CD4-positive, alpha-beta T cell (primary cell): Measurements from ENCODE around the gene GRID1. TPM values are rescaled to one million over a fixed set of nuclear protein-coding genes. Genes with fewer than 3 reads are reported as not detected.

Experiments used
- ATAC-seq: fragments of 200-7000 bp; cut with Tn5 transposase; one replicate; pipeline ENCODE4 v1.10.0; 2022; ENCODE audit warnings: mild to moderate bottlenecking; ENCODE audit not compliant: poor library complexity
- CTCF ChIA-PET: fragments of 350-600 bp; sonication (Branson Sonifier 250); formaldehyde crosslinking; loops from one replicate; lab custom pipeline; 2021; ENCODE audit warnings: antibody characterized with exemption, inconsistent platforms; lab: Charles Lee
- POLR2A ChIA-PET: fragments of 350-600 bp; sonication (Branson Sonifier 250); formaldehyde crosslinking; loops from one replicate; lab custom pipeline; 2021; ENCODE audit warnings: antibody characterized with exemption, inconsistent platforms; lab: Charles Lee
- DNase-seq, 14 experiments: peaks; one replicate each; pipeline ENCODE4 v3.0.0-alpha.2; 2013 to 2020; ENCODE audit warnings: mixed read lengths in 2 of 14
- H3K27ac ChIP-seq, 2 donors: one replicate each; pipeline versions ENCODE4 v1.5.1 to v1.7.0; 2013; ENCODE audit warnings: low read length in 2 of 2, low read depth in 1 of 2, mild to moderate bottlenecking in 1 of 2
- H3K27me3 ChIP-seq, 2 experiments: 1 replicate in 1 of 2; 2 replicates in 1 of 2; pipeline versions ENCODE4 v1.6.1 to v1.7.0; 2013; ENCODE audit warnings: low read length in 2 of 2, control low read depth in 1 of 2, mild to moderate bottlenecking in 1 of 2, moderate library complexity in 1 of 2; ENCODE audit not compliant: insufficient read depth in 2 of 2, control insufficient read depth in 1 of 2
- H3K36me3 ChIP-seq: one replicate; pipeline ENCODE4 v1.6.1; 2013; ENCODE audit warnings: low read length, control low read depth; ENCODE audit not compliant: insufficient read depth
- H3K4me1 ChIP-seq: one replicate; pipeline ENCODE4 v1.6.1; 2013; ENCODE audit warnings: low read length, control low read depth; ENCODE audit not compliant: insufficient read depth
- H3K4me3 ChIP-seq: one replicate; pipeline ENCODE4 v1.5.1; 2013; ENCODE audit warnings: mild to moderate bottlenecking, low read length, moderate library complexity
- H3K9me3 ChIP-seq, 2 experiments: 1 replicate in 1 of 2; 2 replicates in 1 of 2; pipeline versions ENCODE4 v1.6.1 to v1.7.0; 2013; ENCODE audit warnings: low read length in 2 of 2, mild to moderate bottlenecking in 2 of 2, control low read depth in 1 of 2, moderate library complexity in 1 of 2; ENCODE audit not compliant: control insufficient read depth in 1 of 2, insufficient read depth in 1 of 2
- H3K27ac Mint-ChIP-seq: one replicate; pipeline ENCODE4 v1.8.0; 2020; ENCODE audit warnings: mixed read lengths
- H3K27me3 Mint-ChIP-seq: one replicate; pipeline ENCODE4 v1.8.0; 2021; ENCODE audit warnings: mixed read lengths
- H3K36me3 Mint-ChIP-seq: one replicate; pipeline ENCODE4 v1.8.0; 2021; ENCODE audit warnings: low read depth, mixed read lengths
- H3K4me1 Mint-ChIP-seq: one replicate; pipeline ENCODE4 v1.8.0; 2021; ENCODE audit warnings: low read depth, mixed read lengths
- H3K4me3 Mint-ChIP-seq: one replicate; pipeline ENCODE4 v1.8.0; 2020; ENCODE audit warnings: mild to moderate bottlenecking, mixed read lengths
- H3K9me3 Mint-ChIP-seq: one replicate; pipeline ENCODE4 v1.8.0; 2020; ENCODE audit warnings: mixed read lengths
- CTCF ChIP-seq: fragments of 200-600 bp; IDR thresholded peaks from one replicate; pipeline ENCODE4 v1.8.0; 2022; ENCODE audit warnings: antibody characterized with exemption, mild to moderate bottlenecking
- intact Hi-C, 2 experiments: fragments of 100-400 bp; cut with DNase I in 1 of 2; cut with micrococcal nuclease in 1 of 2; formaldehyde crosslinking; loops; one replicate each; pipeline versions ENCODE4 v1.15.1 to v1.9.0; 2023 to 2025; cut with DNase I, micrococcal nuclease
- total RNA-seq, 174 experiments: library from RNA in 2 of 174; stranded (reverse) in 2 of 174; gene quantifications; one replicate each; pipeline ENCODE4 v1.2.3 and lab custom pipeline; 2021 to 2026

The GRID1 gene
- total RNA-seq, 2 experiments from 2014 or later, result not detected

GRCh38 chr10:86071145-86071544 is 295.4 kb downstream of the GRID1 start:
- H3K9me3 ChIP-seq, result peaks cover 0 to under 1% of the 10 kb centered on the region in 2 experiments
- Mint-ChIP-seq H3K36me3 (no peaks in the 10 kb centered on the region), H3K27ac (no peak overlapping the region), H3K27me3 (no peaks in the 10 kb centered on the region), H3K9me3 (no peaks in the 10 kb centered on the region), H3K4me3 (no peak overlapping the region), H3K4me1 (no peaks in the 10 kb centered on the region)
- H3K36me3 ChIP-seq, result no peaks in the 10 kb centered on the region
- no peak overlapping the region for H3K4me3 ChIP-seq
- POLR2A ChIA-PET, result interaction anchor here (0.6 kb wide), 1 partner anchor 1633 kb away, joined by 3 read pairs; no protein-coding TSS in a partner anchor
- no peak for DNase-seq
- intact Hi-C loops, result no loop called here
- H3K27ac ChIP-seq, result no peak overlapping the region
- no peaks in the 10 kb centered on the region for H3K27me3 ChIP-seq
- no peak for TF ChIP-seq CTCF
- no peak for ATAC-seq
- CTCF ChIA-PET, result no interaction called here
- no peaks in the 10 kb centered on the region for H3K4me1 ChIP-seq

GRCh38 chr10:86070278-86070677 is 296.3 kb downstream of the GRID1 start:
- Histone ChIP-seq H3K36me3 (no peaks in the 10 kb centered on the region), H3K4me1 (no peaks in the 10 kb centered on the region), H3K9me3 (no peaks in the 10 kb centered on the region), H3K27ac (no peak overlapping the region), H3K27me3 (no peaks in the 10 kb centered on the region), H3K4me3 (no peak overlapping the region)
- ATAC-seq, result no peak
- Mint-ChIP-seq H3K9me3 (no peaks in the 10 kb centered on the region), H3K36me3 (no peaks in the 10 kb centered on the region), H3K27me3 (no peaks in the 10 kb centered on the region), H3K4me3 (no peak overlapping the region), H3K4me1 (no peaks in the 10 kb centered on the region), H3K27ac (no peak overlapping the region)
- no peak for TF ChIP-seq CTCF
- ChIA-PET POLR2A (no interaction called here), CTCF (no interaction called here)
- DNase-seq, result no peak
- intact Hi-C loops, result no loop called here

- intact Hi-C loops, result no loop called here
- no peak overlapping the region for H3K4me3 Mint-ChIP-seq
- H3K9me3 Mint-ChIP-seq, result no peaks in the 10 kb centered on the region
- H3K4me1 Mint-ChIP-seq, result no peaks in the 10 kb centered on the region
- no peak for TF ChIP-seq CTCF
- Histone ChIP-seq H3K36me3 (no peaks in the 10 kb centered on the region), H3K4me3 (no peak overlapping the region), H3K27ac (no peak overlapping the region), H3K4me1 (no peaks in the 10 kb centered on the region), H3K27me3 (no peaks in the 10 kb centered on the region), H3K9me3 (no peaks in the 10 kb centered on the region)
- no peaks in the 10 kb centered on the region for H3K36me3 Mint-ChIP-seq
- H3K27me3 Mint-ChIP-seq, result no peaks in the 10 kb centered on the region
- POLR2A ChIA-PET, result no interaction called here
- H3K27ac Mint-ChIP-seq, result no peak overlapping the region
- CTCF ChIA-PET, result no interaction called here
- no peak for DNase-seq
- no peak for ATAC-seq
Measured at GRCh38 chr10:86068231-86069054, 298.2 kb downstream of the GRID1 start.
